ENCODE results near the gene TRIM4. TPM values are rescaled to one million over a fixed set of nuclear protein-coding genes. Genes with fewer than 3 reads are reported as not detected.

TRIM4 gene
- total RNA-seq, 4 donors from 2014 or later = 20.9 to 43.3 (median 39.6) TPM

DNA sequence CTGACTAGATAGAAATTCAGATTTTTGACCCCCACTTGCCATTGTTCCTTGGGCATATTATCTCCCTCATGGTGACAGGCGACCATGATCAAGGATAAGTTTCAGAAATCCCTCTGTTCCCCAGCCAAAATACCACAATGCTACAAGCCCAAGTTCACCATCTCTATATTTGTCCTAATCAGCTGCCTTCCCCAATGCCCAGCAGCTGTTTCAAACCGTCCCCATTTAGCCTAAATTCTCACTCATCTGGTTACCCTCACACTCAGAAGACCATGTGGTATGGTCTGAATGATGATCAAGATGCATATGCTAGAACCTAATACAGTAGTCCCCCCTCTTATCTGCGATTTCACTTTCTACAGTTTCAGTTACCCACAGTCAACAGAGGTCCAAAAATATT lies 11.0 kb upstream of the TRIM4 start:
- Histone ChIP-seq H3K27me3 (peaks cover 48% of the 10 kb centered on the region), H3K4me1 (peaks cover 0 to 9% (median 5%) of the 10 kb centered on the region in 4 donors), H3K27ac (no peak overlapping the region), H3K4me3 (no peak overlapping the region), H3K9me3 (no peaks in the 10 kb centered on the region), H3K36me3 (no peaks in the 10 kb centered on the region)
- DNase-seq = no peak
- TF ChIP-seq POLR2A (IDR thresholded peaks at IDR 0.05) (no peak), EP300 (IDR thresholded peaks at IDR 0.05; ENCODE audit: low read depth) (no peak), POLR2AphosphoS5 (IDR thresholded peaks at IDR 0.05) (no peak)
- TF ChIP-seq, protein P1, sequence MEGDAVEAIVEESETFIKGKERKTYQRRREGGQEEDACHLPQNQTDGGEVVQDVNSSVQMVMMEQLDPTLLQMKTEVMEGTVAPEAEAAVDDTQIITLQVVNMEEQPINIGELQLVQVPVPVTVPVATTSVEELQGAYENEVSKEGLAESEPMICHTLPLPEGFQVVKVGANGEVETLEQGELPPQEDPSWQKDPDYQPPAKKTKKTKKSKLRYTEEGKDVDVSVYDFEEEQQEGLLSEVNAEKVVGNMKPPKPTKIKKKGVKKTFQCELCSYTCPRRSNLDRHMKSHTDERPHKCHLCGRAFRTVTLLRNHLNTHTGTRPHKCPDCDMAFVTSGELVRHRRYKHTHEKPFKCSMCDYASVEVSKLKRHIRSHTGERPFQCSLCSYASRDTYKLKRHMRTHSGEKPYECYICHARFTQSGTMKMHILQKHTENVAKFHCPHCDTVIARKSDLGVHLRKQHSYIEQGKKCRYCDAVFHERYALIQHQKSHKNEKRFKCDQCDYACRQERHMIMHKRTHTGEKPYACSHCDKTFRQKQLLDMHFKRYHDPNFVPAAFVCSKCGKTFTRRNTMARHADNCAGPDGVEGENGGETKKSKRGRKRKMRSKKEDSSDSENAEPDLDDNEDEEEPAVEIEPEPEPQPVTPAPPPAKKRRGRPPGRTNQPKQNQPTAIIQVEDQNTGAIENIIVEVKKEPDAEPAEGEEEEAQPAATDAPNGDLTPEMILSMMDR (IDR thresholded peaks at IDR 0.05) = no peak
- intact Hi-C loops (cut with DNase I; ENCODE audit: low total_unique reads) (no loop called here), in situ Hi-C loops (cut with MboI; ENCODE audit: low pct_ligation_motif_present in 1 of 4, low pct_unique_long_range_greater_than_20kb in 1 of 4, low sequenced_read_pairs in 3 of 4) (no loop called here)
- WGBS, 2 donors (ENCODE audit: low coverage in 1 of 2) = 73 to 83% methylated on average over 3 of the region's 3 CpGs

DNA sequence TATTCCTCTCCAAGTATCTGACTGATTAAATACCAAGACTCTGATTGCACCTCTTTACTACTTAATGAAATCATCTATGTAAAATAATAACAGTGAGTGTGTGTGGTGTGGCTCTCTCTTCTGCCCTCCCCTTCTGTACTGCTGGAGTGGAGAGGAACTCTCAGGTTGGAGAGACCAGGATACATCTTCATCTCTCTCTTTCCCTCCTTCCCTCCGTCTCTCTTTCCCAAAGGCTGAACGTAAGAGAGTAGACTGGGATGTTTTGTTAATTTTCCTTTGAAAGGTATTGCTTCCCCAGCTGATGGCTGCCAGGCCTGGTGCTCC lies 10.4 kb upstream of the TRIM4 start:
- Histone ChIP-seq H3K9me3 (no peaks in the 10 kb centered on the region), H3K4me1 (peaks cover 0 to 9% (median 5%) of the 10 kb centered on the region in 4 donors), H3K4me3 (peak overlapping the region in 1 of 4 donors; percentile 25), H3K36me3 (no peaks in the 10 kb centered on the region), H3K27ac (no peak overlapping the region), H3K27me3 (peaks cover 44% of the 10 kb centered on the region)
- DNase-seq = no peak
- no peak for TF ChIP-seq EP300 (IDR thresholded peaks at IDR 0.05; ENCODE audit: low read depth)
- TF ChIP-seq, protein P1 (IDR thresholded peaks at IDR 0.05) = no peak
- no peak for TF ChIP-seq POLR2A (IDR thresholded peaks at IDR 0.05)
- TF ChIP-seq POLR2AphosphoS5 (IDR thresholded peaks at IDR 0.05) = no peak
- 22 to 34% methylated on average over 2 of the region's 2 CpGs for WGBS, 2 donors (ENCODE audit: low coverage in 1 of 2)
- intact Hi-C loops (cut with DNase I; ENCODE audit: low total_unique reads) = no loop called here
- in situ Hi-C loops (cut with MboI; ENCODE audit: low pct_ligation_motif_present in 1 of 4, low pct_unique_long_range_greater_than_20kb in 1 of 4, low sequenced_read_pairs in 3 of 4) = no loop called here

DNA sequence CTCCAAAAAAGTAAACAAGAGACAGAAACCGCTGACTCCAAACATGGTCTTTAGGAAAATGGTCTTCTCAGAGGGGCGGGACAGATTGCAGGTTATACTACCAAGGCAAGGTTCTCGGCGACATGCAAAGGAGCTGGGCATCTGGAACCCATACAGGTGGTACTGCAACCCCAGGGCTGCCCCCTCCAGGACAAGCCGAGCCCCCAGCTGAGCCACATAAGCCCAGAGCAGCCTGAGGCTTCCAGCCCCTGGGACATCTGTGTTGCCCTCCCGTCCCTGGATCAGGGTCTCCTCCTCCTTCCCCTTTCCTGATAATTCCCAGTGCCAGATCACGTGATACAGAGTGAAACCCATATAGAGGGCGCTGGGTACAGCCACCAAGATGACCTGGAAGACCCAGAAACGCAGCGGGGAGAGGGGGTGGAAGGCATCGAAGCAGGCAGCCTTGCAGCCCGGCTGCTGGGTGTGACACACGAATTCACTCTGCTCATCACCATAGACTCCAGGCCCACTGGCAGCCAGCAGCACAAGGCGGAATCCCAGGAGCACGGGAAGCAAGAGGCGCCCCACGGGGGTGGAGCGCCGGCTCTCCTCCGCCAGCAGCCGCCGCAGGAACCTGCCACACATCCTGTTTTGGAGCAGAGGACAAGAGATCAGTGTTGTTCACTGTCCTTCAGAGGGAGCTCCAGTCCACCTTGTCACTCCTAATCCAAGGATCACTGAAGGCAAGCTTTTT lies 9.8 kb upstream of the TRIM4 start, which contains the start of gene GJC3:
GJC3 (minus strand) TSS at position 627 of the 736 bp plus-strand sequence; CDS start at position 627, 0 bp downstream.
- Histone ChIP-seq H3K27ac (peak within 1 kb of the TSS in 1 of 4 donors; percentile 2), H3K4me1 (peaks cover 0 to 9% (median 5%) of the 10 kb centered on the region in 4 donors), H3K9me3 (no peaks in the 10 kb centered on the region), H3K27me3 (peaks cover 43% of the 10 kb centered on the region), H3K4me3 (peak within 1 kb of the TSS in 2 of 4 donors; percentile 25 to 36), H3K36me3 (no peaks in the 10 kb centered on the region)
- TF ChIP-seq POLR2AphosphoS5 (IDR thresholded peaks at IDR 0.05) = no peak
- TF ChIP-seq, protein P1 (IDR thresholded peaks at IDR 0.05) = peak in 3 of 5 experiments; percentile 10 to 30 (median 14)
- intact Hi-C loops (cut with DNase I; ENCODE audit: low total_unique reads) (no loop called here), in situ Hi-C loops (cut with MboI; ENCODE audit: low pct_ligation_motif_present in 1 of 4, low pct_unique_long_range_greater_than_20kb in 1 of 4, low sequenced_read_pairs in 3 of 4) (no loop called here)
- peak; percentile 53 for DNase-seq
- 17% methylated on average over 22 of the region's 22 CpGs; no CpG with 5 or more reads in 1 of the 2 donors for WGBS, 2 donors (ENCODE audit: low coverage in 1 of 2)

DNA sequence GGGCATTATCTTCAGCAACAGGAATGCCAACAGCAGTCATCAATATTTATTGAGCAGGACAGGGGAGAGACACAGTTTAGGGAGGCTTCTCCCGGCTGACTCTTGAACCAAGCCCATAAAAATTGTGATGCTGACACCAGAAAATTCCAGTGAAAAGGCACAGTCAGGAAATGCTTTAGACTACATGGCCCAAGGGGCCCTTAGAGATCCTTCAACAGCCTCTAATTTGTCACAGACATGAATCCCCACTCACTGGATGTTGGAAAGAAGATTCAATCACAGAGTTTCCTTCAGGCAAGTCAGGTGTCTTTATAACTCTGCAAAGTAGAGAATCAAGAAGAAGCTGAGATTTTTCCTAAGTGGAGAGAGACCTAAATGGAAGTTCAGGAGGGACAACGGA lies 8.9 kb upstream of the TRIM4 start:
- intact Hi-C loops (cut with DNase I; ENCODE audit: low total_unique reads) = no loop called here
- Histone ChIP-seq H3K9me3 (no peaks in the 10 kb centered on the region), H3K4me3 (no peak overlapping the region), H3K27me3 (peaks cover 33% of the 10 kb centered on the region), H3K36me3 (no peaks in the 10 kb centered on the region), H3K4me1 (peaks cover 0 to 9% (median 5%) of the 10 kb centered on the region in 4 donors), H3K27ac (no peak overlapping the region)
- WGBS, 2 donors (ENCODE audit: low coverage in 1 of 2) = 66 to 100% methylated on average over 1 to 2 of the region's 2 CpGs
- TF ChIP-seq, protein P1 (IDR thresholded peaks at IDR 0.05) = no peak
- no peak for TF ChIP-seq POLR2AphosphoS5 (IDR thresholded peaks at IDR 0.05)
- TF ChIP-seq EP300 (IDR thresholded peaks at IDR 0.05; ENCODE audit: low read depth) = no peak
- TF ChIP-seq POLR2A (IDR thresholded peaks at IDR 0.05) = no peak
- DNase-seq = no peak
- in situ Hi-C loops (cut with MboI; ENCODE audit: low pct_ligation_motif_present in 1 of 4, low pct_unique_long_range_greater_than_20kb in 1 of 4, low sequenced_read_pairs in 3 of 4) = no loop called here
